GM12801 (cell line): ENCODE results near the gene LITAF.

Experiments
- CTCF ChIP-seq: IDR thresholded peaks from one replicate; pipeline ENCODE4 v1.5.1; 2011; ENCODE audit warnings: control low read depth; ENCODE audit not compliant: insufficient read length; ENCODE audit errors: extremely low read depth

Gene LITAF

GRCh38 chr16:11583166-11583565 is 3.6 kb downstream of the LITAF start:
- TF ChIP-seq CTCF: no peak

GRCh38 chr16:11582157-11582814 is 4.4 kb downstream of the LITAF start:
- TF ChIP-seq CTCF: no peak

GRCh38 chr16:11581678-11582077 is 5.0 kb downstream of the LITAF start:
- no peak for TF ChIP-seq CTCF

GRCh38 chr16:11580451-11581086 is 6.2 kb downstream of the LITAF start:
- no peak for TF ChIP-seq CTCF

- no peak for TF ChIP-seq CTCF
Observed at GRCh38 chr16:11576427-11577289, 10.1 kb downstream of the LITAF start.

GRCh38 chr16:11575223-11575589 is 11.5 kb downstream of the LITAF start:
- TF ChIP-seq CTCF: no peak

- no peak for TF ChIP-seq CTCF
Observed at GRCh38 chr16:11572301-11572995, 14.3 kb downstream of the LITAF start.
